Fibroblast of skin of right quadriceps (primary cell): ENCODE measurements around the gene DNAH2.

ENCODE experiments used
- DNase-seq: peaks from one replicate; pipeline ENCODE4 v3.0.0-alpha.2; 2013

DNAH2 gene

GRCh38 chr17:7840875-7841274 lies 123.3 kb downstream of the DNAH2 start:
- DNase-seq: no peak

DNA sequence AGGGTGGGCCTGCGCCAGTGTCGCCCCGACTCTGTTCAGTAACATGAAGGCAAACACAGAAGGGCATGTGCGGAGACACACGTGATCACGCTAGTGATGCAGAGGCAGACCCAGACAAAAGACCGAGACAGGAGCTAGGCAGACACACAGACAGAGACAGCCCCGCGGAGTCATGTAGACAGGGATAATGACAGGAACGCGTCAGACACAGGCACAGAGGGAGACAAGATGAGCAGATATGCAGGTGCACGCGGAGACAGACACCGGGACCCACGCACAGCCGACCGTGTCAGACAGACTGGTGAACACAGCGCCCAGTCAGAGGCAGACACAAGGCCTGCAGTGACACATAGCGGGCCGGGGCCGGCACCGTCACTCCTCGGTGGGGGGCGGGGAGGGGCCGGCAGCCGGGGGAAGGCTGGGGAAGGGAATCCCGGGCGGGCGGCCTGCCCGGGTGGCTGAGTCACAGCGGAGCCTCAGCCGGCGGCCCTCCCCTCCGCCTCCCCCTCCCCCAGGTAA lies 123.9 kb downstream of the DNAH2 start:
- peak; percentile 94 for DNase-seq

DNA sequence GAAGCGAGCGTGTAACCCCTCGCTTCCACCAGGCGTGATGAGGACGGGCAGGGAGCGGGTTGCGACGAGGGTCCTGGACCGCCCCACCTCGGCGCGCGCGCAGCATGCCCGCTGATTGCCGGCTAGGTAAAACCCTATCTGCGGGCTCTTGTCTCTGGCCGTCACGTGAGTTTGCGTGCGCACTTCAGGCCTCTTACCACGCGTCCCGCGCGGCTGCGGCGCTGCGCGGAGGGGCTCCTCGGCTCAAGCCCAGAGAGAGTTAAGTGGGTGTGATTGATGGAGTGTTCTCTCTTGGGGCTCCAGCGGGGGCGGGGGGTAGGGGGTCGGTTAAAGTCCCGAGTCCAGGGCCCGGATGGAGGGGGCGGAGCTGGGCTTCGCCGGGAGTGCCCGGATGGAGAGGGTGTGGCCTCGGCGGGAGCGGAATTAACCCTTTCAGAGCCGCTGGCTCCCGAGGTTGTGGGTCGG lies 124.4 kb downstream of the DNAH2 start:
- DNase-seq: peak; percentile 90

DNA sequence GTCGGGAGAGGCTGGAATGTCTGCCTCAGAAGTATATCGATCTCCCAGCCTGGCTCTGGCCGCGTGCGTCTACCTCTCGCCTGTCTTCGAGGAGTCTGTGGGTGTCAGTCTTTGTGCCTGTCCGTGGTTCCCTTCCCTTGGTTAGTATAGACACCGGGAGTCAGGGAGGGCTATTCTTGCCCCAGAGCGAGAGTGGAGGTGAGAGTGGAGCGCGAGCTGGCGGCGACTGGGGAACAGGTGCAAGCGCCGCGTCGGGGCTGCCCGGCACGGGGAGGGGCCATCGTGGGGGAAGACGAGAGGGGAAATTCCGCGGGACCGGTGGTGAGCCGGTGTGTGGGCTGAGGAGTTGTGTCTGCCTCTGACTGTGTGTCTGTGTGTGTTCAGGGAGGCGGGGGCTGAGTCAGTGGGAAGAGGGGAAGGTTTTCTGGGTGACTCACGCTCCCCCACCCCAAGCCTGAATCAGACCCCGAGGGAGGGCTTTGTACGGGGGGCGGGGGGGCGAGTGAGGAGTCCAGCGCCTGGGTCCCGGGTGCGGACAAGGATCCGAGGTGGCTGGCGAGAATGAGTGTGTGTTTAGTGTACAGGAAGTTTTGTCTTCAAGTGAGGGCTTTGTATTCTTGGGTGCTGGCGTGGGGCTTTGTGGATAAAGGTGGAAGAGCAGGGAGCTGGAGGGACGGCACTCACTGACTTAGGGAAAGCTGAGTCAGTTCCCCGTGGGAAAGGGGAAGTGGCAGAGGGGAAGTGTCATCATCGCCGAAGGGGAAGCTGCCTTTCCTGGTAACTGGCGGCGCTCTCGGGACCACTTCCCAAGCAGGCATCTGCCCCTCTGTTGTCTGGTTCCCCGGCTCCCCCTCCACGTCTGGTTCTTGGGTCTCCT lies 125.1 kb downstream of the DNAH2 start:
- peak; percentile 93 for DNase-seq

DNA sequence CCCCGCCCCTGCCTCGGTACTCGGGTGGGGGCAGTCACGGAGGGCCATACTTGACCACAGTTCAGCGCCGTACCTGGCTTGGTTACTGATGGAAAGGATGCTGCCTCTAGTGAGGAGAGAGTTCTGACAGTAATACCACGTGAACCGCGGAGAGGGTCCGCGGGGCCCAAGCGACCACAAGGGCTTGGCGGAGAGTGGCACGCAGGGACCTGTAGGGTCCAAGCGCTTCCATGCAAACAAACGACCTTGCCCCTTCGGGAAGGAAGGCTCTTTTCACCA lies 125.7 kb downstream of the DNAH2 start:
- no peak for DNase-seq

DNA sequence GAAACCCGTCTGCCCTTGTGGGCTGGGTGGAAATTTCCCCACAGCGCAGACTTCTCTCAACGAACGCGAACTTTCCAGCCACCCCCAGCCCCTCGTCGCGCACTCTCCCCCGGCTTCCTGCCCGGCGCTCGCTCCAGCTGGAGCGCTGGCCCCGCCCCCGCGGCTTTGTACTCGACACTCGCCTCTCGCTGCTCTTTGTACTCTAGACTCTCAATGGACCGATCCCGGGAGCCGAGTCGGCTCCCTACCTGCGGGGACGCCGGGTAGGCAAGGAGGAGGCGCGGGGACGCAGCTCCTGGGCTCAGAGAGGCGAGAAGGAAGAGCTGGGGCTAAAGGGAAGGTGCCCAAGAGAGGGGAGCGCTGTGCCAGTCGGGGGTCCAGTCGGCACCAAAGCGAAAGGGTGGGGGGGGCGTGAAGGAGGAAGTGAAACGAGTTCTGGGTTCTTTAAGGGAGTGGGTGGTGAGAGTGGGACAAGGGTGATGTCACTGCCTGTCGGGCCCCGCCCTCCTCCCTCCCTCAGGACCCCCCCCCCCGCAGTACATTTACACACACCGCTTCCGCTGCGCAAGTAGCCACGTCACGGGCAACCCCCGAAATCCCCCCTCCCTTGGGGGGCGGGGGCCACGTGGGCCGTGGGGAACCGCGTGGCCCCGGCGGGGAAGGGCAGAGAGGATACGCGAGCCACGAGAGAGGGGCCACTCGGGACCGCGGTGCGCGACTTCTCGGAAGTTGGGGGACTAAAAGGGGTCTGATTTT lies 126.2 kb downstream of the DNAH2 start:
- peak; percentile 78 for DNase-seq

DNA sequence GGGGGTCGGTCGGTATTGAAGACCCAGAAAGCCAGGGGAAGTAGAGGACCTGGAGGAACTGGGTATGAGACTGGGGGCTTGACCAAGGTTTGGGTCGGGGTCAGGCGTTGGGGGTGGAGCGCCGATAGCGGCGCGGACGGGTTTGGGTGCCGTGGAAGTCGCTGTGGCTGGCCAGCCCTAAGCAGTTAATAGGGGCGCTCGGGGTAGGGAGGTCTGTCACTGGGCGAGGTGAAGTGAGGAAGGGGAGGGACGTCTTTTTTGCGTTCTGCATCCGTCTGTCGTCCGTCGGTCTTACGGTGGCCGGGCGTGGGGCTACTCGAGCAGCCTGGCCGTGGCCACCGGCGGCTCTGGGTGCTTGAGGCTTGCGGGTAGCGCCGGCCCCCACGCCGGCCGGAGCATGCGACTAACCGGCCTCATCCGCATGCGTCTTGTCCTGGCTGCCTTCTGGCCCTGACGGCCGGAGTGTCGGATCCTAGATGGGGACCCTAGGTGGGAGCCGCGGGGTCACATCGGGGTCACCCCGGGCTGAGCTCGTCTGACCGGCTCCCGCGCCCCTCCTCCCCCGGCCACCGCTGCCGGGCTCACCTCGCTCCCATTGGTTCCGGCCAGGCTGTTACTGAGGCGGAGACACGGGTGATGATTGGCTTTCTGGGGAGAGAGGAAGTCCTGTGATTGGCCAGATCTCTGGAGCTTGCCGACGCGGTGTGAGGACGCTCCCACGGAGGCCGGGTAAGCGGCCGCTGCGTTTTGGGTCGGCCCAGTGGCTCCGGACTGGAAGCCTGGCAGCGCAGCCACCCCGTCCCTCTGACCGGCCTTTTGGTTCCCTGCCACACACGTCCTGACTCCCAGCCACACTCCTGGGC lies 127.0 kb downstream of the DNAH2 start:
- DNase-seq: peak; percentile 91

DNA sequence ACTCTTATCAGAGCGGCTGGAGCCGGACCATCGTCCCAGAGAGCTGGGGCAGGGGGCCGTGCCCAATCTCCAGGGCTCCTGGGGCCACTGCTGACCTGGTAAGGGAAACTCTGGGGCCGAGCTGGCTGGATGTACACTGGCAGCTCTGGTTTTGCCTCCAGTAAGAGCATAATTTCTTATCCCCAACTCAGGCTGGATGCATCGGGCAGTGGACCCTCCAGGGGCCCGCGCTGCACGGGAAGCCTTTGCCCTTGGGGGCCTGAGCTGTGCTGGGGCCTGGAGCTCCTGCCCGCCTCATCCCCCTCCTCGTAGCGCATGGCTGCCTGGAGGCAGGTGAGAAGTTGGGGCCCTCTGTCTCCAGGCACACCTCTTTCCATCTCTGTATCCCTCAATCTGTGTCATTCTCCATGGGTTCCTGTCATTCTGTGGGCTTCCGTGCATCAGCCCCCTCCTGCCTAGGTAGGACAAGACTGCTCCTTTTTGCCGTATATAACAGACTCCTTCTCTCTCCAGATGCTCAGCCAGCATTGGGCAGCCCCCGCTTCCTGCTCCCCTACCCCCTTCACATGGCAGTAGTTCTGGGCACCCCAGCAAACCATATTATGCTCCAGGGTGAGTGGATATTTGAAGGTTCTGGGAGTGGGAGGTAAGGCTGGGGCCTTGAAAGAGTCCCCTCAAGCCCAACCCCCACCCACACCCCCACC lies 128.0 kb downstream of the DNAH2 start:
- no peak for DNase-seq

GRCh38 chr17:7846063-7846735 lies 128.7 kb downstream of the DNAH2 start:
- DNase-seq: no peak

DNA sequence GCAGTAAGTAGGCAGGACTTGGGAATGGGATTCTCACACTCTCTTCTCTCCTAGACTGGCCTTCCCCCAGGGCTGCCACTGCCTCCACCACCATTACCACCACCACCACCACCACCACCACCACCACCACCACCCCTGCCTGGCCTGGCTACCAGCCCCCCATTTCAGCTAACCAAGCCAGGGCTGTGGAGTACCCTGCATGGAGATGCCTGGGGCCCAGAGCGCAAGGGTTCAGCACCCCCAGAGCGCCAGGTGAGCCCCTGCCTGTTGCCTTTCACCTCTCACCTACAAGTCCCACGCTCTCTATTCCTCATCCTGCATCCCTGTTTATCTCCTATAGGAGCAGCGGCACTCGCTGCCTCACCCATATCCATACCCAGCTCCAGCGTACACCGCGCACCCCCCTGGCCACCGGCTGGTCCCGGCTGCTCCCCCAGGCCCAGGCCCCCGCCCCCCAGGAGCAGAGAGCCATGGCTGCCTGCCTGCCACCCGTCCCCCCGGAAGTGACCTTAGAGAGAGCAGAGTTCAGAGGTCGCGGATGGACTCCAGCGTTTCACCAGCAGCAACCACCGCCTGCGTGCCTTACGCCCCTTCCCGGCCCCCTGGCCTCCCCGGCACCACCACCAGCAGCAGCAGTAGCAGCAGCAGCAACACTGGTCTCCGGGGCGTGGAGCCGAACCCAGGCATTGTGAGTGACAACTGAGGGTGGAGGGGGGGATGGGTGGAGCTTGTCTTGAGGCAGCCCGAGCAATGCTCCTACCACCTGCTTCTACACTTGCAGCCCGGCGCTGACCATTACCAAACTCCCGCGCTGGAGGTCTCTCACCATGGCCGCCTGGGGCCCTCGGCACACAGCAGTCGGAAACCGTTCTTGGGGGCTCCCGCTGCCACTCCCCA lies 129.5 kb downstream of the DNAH2 start:
- no peak for DNase-seq

DNA sequence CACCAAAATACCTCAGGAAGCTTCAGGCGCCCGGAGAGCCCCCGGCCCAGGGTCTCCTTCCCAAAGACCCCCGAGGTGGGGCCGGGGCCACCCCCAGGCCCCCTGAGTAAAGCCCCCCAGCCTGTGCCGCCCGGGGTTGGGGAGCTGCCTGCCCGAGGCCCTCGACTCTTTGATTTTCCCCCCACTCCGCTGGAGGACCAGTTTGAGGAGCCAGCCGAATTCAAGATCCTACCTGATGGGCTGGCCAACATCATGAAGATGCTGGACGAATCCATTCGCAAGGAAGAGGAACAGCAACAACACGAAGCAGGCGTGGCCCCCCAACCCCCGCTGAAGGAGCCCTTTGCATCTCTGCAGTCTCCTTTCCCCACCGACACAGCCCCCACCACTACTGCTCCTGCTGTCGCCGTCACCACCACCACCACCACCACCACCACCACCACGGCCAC lies 130.6 kb downstream of the DNAH2 start:
- DNase-seq: no peak

- DNase-seq: no peak
Observed at GRCh38 chr17:7848739-7849129, 131.2 kb downstream of the DNAH2 start.

DNA sequence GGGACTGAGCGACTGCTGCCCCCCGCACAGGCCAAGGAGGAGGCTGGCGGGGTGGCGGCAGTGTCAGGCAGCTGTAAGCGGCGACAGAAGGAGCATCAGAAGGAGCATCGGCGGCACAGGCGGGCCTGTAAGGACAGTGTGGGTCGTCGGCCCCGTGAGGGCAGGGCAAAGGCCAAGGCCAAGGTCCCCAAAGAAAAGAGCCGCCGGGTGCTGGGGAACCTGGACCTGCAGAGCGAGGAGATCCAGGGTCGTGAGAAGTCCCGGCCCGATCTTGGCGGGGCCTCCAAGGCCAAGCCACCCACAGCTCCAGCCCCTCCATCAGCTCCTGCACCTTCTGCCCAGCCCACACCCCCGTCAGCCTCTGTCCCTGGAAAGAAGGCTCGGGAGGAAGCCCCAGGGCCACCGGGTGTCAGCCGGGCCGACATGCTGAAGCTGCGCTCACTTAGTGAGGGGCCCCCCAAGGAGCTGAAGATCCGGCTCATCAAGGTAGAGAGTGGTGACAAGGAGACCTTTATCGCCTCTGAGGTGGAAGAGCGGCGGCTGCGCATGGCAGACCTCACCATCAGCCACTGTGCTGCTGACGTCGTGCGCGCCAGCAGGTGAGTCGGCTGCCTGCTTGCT lies 131.7 kb downstream of the DNAH2 start:
- no peak for DNase-seq

GRCh38 chr17:7849751-7850504 lies 132.4 kb downstream of the DNAH2 start:
- DNase-seq: no peak

DNA sequence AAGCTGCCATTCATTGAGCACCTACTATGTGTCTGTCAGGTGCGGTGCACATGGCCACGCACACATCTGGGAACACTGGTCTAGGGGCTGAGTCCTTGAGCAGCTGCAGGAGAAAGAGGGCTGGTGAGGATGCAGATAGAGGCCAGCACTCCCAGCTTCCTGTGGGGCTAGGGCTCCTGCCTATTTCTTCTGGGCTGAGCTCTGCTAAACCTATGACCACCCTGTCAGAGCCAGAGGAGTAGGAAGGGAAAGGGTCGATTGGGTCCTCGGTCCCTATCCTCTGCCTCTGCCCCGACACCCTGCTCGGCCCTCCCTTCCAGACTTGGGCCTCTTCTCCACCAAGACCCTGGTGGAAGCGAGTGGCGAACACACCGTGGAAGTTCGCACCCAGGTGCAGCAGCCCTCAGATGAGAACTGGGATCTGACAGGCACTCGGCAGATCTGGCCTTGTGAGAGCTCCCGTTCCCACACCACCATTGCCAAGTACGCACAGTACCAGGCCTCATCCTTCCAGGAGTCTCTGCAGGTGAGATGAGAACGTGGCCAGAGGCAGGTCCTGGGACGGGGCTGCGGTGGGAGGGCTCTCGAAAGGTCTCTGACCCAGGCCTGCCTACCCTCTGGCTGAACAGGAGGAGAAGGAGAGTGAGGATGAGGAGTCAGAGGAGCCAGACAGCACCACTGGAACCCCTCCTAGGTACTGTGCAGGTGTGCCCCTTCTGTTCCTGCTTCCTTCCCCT lies 133.3 kb downstream of the DNAH2 start:
- no peak for DNase-seq

DNA sequence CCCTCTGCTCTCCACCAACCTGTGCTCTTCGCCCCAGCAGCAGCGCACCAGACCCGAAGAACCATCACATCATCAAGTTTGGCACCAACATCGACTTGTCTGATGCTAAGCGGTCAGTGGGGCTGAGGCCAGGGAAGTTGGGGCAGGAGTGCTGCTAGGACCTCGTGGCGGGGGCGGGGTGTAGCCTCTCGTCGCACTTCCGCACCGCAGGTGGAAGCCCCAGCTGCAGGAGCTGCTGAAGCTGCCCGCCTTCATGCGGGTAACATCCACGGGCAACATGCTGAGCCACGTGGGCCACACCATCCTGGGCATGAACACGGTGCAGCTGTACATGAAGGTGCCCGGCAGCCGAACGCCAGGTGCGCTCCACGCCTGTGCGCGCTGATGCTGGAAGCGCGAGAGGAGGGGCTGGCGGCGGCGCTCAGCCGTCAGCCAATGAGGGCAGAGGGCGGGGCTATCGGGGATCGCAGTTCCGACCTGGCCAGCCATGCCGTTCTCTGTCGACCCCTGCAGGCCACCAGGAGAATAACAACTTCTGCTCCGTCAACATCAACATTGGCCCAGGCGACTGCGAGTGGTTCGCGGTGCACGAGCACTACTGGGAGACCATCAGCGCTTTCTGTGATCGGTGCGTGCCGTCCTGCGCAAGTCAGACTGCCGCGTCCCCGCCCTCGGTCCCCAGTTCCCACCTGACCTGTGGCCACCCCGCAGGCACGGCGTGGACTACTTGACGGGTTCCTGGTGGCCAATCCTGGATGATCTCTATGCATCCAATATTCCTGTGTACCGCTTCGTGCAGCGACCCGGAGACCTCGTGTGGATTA lies 134.1 kb downstream of the DNAH2 start:
- peak; percentile 80 for DNase-seq

GRCh38 chr17:7852262-7852670 lies 134.7 kb downstream of the DNAH2 start:
- DNase-seq: no peak
